ENCODE data around the gene CASS4.

GRCh38 chr20:56385130-56385529 is 26.9 kb upstream of the CASS4 start:
- TF ChIP-seq CTCF (conservative IDR thresholded peaks at IDR 0.05) = no peak
- TF ChIP-seq ZFX (IDR thresholded peaks at IDR 0.05) = no peak

Data from C4-2B (cell line).